Stimulated activated naive CD8-positive, alpha-beta T cell treated with anti-CD3 and anti-CD28 coated beads, Interleukin-15, amount 100 ng/mL, for 72 hours (primary cell): Measurements from ENCODE around the gene PIMREG.

Experiments
- ATAC-seq: fragments of 150-1000 bp; cut with Tn5 transposase; 2 replicates; pipeline ENCODE4 v1.10.0; 2021; ENCODE audit warnings: mild to moderate bottlenecking, moderate library complexity
- DNase-seq, 2 donors: peaks; one replicate each; pipeline ENCODE4 v3.0.0; 2021 to 2022
- H3K27ac Mint-ChIP-seq, 2 donors: one replicate each; pipeline ENCODE4 v1.8.0; 2022; ENCODE audit warnings: mild to moderate bottlenecking in 2 of 2, mixed read lengths in 2 of 2, moderate library complexity in 2 of 2
- H3K27me3 Mint-ChIP-seq: one replicate; pipeline ENCODE4 v1.8.0; 2022; ENCODE audit warnings: mixed read lengths
- H3K4me1 Mint-ChIP-seq: one replicate; pipeline ENCODE4 v1.8.0; 2022; ENCODE audit warnings: mild to moderate bottlenecking, mixed read lengths
- H3K4me3 Mint-ChIP-seq, 2 donors: one replicate each; pipeline ENCODE4 v1.8.0; 2022; ENCODE audit warnings: mild to moderate bottlenecking in 2 of 2, mixed read lengths in 2 of 2, moderate library complexity in 1 of 2
- H3K9me3 Mint-ChIP-seq, 2 donors: one replicate each; pipeline ENCODE4 v1.8.0; 2022; ENCODE audit warnings: mixed read lengths in 2 of 2

PIMREG gene

GRCh38 chr17:6494239-6494941 lies 50.1 kb downstream of the PIMREG start:
- H3K4me3 Mint-ChIP-seq = no peak overlapping the region
- H3K9me3 Mint-ChIP-seq = no peaks in the 10 kb centered on the region
- ATAC-seq (no peak), DNase-seq (no peak)
- H3K27ac Mint-ChIP-seq = no peak overlapping the region
- H3K27me3 Mint-ChIP-seq = no peaks in the 10 kb centered on the region
- peaks cover 25% of the 10 kb centered on the region for H3K4me1 Mint-ChIP-seq

DNA sequence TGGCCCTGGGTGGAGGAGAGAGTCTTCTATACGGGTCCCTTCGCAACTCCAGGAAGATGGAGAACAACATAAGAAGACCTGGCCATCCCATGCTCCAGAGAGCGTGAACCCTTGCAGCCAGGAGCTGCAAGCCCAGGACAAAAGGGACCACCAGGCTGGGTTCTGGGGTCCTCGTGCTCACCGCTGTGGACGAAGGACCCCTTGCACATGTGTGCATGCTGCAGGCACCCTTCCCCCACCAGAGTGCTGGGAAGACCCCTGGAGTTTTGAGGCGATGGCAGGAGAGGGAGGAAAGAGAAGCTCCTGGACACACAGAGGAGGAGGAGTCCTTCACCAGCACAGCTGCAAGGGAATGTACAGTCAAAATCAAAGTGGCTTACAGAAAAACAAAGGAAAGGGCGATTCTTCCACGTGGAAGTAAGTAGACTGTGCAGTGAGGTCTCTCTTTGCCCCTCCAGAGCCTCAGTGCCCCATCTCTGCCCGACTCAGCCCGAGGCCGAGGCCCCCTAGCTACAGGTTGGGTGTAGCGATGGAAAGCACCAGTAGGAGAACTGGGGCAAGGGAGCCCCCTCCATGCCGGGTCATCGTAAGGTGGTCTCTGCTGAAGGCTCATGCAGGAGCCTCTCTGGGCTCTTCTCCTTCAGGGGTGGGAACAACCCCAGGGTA lies 51.3 kb downstream of the PIMREG start:
- no peak overlapping the region for H3K27ac Mint-ChIP-seq
- no peaks in the 10 kb centered on the region for H3K27me3 Mint-ChIP-seq
- H3K4me3 Mint-ChIP-seq = peak overlapping the region in 1 of 2 donors; percentile 22
- no peaks in the 10 kb centered on the region for H3K9me3 Mint-ChIP-seq
- DNase-seq (no peak), ATAC-seq (peak; percentile 48)
- peaks cover 25% of the 10 kb centered on the region for H3K4me1 Mint-ChIP-seq

- Mint-ChIP-seq H3K27me3 (no peaks in the 10 kb centered on the region), H3K4me1 (peaks cover 25% of the 10 kb centered on the region), H3K4me3 (peak overlapping the region; percentile 22 to 36), H3K9me3 (no peaks in the 10 kb centered on the region), H3K27ac (no peak overlapping the region)
- ATAC-seq (peak; percentile 75), DNase-seq (peak in 1 of 2 donors; percentile 12)
These were observed 51.8 kb downstream of the PIMREG start for GRCh38 chr17:6496116-6496481.

- peak overlapping the region in 1 of 2 donors; percentile 48 for H3K27ac Mint-ChIP-seq
- ATAC-seq (no peak), DNase-seq (no peak)
- H3K4me3 Mint-ChIP-seq = peak overlapping the region; percentile 22 to 36
- H3K9me3 Mint-ChIP-seq = no peaks in the 10 kb centered on the region
- H3K27me3 Mint-ChIP-seq = no peaks in the 10 kb centered on the region
- H3K4me1 Mint-ChIP-seq = peaks cover 25% of the 10 kb centered on the region
These were observed 52.6 kb downstream of the PIMREG start for GRCh38 chr17:6496640-6497441.

DNA sequence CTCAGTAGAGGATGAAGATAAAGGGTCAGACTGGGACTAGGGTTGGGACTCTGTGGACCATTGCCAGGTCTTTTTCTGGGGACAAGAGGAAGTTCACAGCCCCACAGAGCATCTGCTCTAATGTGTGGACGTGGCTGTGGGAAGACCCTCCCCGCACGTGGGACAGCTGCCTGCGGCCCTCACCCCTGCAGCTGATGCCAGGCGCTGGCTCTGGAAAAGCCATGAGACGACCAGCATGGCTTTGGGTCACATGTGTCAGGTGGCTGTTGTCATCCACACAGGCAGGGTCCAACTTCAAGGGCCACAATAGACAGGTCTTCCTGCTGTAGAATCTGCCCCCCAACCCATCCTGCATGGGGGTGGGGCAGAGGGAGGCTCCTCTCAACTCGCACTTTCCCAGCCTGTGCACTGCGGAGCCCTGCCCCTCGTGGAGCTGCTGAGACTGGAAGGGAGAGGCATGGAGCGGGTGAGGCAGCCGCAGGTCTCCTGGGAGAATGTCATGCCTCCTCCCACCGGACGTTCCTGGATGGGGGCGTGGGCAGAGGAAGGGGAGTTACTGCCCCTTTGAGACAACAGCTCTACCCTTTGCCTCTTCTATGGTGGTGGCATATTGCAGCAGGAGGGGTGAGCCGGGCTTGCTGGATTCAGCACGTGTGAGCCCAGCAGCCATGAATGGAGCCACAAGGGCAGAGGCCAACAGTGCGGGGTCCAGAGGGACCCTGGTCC lies 53.4 kb downstream of the PIMREG start:
- Mint-ChIP-seq H3K27ac (no peak overlapping the region), H3K9me3 (no peaks in the 10 kb centered on the region), H3K27me3 (no peaks in the 10 kb centered on the region), H3K4me3 (no peak overlapping the region), H3K4me1 (peaks cover 25% of the 10 kb centered on the region)
- ATAC-seq (no peak), DNase-seq (no peak)

DNA sequence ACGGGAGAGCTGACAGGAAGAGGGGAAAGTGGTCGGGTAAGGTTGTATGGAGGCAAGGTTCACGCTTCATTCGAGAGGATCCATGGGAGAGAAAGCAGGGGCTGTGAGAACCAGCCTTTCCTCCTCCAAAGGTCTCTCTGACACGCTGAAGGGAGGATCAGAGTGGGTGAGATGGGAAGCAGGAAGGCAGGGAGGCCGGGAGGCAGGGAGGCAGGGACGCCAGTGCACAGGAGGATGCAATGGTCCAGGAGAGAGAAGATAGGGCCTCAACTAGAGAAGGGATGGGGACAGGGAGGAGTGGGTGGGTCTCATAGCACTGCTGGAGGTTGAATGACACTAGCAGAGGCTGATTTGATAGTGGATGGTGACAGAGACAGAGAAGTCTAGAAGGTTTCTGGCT lies 54.1 kb downstream of the PIMREG start:
- Mint-ChIP-seq H3K27me3 (no peaks in the 10 kb centered on the region), H3K9me3 (no peaks in the 10 kb centered on the region), H3K4me1 (peaks cover 25% of the 10 kb centered on the region), H3K27ac (no peak overlapping the region), H3K4me3 (no peak overlapping the region)
- no peak for ATAC-seq
- DNase-seq = no peak

DNA sequence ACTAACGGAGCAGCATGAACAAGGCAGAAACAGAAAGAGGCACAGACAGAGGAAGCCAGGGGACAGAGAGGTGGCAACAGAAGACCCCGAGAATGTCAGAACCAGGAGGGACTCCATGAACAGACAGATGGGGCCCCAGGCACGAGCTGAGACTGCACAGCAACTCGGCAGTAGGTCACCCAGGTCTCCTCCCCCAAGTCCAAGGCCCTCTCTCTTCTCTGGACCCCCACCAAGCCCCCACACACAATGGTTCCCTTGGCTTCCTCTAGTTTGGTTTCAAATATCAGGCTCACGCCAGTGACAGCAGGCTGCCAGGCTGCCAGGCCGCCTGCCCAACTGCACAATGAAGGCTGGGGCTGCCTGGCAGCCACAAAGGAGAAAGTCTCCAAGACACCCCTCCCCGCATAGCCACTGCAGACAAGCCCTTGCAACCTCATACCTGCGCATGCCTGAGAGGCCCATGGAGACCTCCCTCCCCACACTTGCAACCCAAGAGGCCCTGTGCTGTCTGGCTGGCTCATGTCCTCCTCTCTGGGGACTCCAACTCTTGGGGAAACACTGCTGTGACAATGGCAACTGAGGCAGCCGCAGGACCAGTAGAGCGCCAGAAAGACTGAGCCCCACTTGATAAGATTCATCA lies 54.8 kb downstream of the PIMREG start:
- Mint-ChIP-seq H3K9me3 (no peaks in the 10 kb centered on the region), H3K27ac (no peak overlapping the region), H3K27me3 (no peaks in the 10 kb centered on the region), H3K4me1 (peaks cover 25% of the 10 kb centered on the region), H3K4me3 (no peak overlapping the region)
- no peak for DNase-seq
- ATAC-seq = no peak
